Endothelial cell of hepatic sinusoid (primary cell): ENCODE results near the gene SMAD9.

Experiments used
- in situ Hi-C: cut with HindIII; loops from 2 replicates; pipeline ENCODE4 v1.10.0; 2017; ENCODE audit warnings: low sequenced_read_pairs

Gene SMAD9

GRCh38 chr13:36870050-36870692 is 49.9 kb downstream of the SMAD9 start:
- in situ Hi-C loops: no loop called here

DNA sequence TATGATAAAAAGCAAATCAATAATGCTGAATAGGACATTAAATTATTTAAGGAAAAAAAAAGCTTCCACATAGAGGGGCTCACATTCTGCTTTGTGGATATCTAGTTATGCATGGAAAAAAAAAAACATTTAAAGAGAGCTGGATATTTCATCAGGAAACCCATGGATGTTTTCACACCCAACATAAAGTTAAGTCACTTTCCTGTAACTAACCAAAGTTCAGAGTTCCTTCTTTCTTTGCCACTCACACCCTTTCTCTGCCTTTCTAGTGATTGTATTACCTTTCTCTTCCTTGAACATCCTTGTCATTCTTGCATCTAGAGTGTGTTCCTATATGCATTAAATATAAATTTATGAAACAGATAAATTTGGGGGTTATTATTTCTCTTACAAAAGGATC is 53.8 kb downstream of the SMAD9 start:
- in situ Hi-C loops: no loop called here

DNA sequence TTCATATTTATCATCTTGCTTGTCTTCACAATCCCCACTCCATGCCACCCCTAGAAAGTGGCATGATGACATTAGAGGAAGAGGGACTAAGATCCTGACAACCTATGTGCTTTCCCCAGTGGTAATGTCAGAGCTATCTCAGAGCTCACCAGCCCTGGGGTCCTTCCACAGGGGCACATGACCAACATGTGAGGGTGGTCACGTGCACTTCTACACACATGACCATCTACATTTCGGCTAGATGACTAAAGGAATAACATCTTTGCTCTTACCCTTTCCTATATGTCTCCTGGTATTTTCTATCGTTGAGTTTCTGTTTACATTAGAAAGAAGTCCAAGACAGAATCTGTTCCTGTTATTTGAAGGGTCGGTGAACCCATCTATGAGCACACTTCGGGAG is 54.8 kb downstream of the SMAD9 start:
- in situ Hi-C loops: no loop called here

DNA sequence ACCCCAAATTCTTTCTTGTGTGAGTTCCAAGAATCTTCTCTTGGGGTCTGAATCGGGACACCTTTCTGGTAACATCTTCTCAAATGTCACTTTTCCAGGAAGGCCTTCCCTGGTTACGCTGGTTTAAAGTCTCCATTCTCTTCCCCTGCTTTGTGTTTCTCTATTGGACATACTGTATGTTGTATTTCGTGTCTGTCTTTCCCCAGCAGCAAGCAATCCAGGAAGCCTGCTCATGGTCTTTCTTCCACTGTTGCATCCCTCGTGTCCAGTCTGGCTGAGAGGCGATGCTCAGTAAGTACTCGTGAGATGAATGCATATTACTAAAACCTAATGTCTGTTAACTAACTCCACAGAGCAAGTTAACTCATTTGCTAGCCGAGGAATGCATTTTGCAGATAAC is 57.3 kb downstream of the SMAD9 start:
- in situ Hi-C loops: no loop called here

DNA sequence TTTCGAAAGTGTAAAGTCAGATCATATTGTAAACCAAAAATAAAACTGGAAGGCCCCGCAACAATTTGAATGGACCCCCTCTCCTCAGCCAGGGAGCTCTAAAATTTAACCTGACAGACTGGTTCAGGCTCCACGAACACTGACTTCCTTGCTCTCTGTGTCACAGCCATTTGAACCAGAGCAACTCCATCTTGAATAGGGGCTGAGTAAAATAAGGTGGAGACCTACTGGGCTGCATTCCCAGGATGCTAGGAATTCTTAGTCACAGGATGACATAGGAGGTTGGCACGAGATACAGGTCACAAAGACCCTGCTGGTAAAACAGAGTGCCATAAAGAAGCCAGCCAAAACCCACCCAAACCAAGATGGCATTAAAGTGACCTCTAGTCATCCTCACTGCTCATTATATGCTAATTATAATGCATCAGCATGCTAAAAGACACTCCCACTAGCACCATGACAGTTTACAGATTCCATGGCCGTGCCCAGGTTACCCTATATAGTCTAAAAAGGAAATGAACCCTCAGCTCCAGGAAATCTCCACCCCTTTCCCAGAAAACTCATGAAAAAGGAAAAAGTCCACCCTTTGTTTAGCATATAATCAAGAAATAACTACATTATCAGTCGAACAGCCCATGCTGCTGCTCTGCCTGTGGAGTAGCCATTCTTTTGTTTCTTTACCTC is 57.9 kb downstream of the SMAD9 start:
- in situ Hi-C loops: no loop called here

DNA sequence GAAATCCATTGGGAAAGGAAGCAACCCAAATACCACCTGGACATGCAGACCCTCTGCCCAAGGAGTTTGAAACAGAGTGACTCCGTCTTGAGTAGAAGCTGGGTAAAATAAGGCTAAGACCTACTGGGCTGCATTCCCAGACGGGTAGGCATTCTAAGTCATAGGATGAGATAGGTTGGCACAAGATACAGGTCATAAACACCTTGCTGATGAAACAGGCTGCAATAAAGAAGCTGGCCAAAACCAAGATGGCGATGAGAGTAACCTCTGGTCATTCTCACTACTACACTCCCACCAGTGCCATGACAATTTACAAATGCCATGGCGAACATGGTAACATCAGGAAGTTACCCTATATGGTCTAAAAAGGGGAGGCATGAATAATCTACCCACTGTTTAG is 60.8 kb downstream of the SMAD9 start:
- in situ Hi-C loops: loop anchor here (10.0 kb wide), 1 partner anchor 126 kb away; no protein-coding TSS in a partner anchor

DNA sequence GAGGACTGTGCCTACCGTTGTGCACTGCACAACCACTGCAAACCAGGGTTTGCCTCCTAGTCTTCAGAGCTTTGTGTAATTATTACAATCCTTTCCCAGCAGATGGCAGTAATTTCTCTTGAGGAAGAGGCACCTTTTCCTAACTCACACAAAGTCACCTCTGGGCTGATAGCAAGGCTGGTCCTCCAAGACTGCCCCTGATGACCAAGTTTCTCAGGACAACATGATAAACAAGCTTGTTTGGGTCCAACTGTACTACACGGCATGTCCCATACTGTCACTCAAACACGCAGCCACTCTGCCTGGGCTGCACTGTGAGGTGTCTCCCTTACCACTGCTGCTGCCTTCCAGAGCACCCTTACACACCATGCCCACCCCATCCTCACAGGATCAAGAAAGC is 61.7 kb downstream of the SMAD9 start:
- in situ Hi-C loops: loop anchor here (10.0 kb wide), 1 partner anchor 127 kb away; no protein-coding TSS in a partner anchor

DNA sequence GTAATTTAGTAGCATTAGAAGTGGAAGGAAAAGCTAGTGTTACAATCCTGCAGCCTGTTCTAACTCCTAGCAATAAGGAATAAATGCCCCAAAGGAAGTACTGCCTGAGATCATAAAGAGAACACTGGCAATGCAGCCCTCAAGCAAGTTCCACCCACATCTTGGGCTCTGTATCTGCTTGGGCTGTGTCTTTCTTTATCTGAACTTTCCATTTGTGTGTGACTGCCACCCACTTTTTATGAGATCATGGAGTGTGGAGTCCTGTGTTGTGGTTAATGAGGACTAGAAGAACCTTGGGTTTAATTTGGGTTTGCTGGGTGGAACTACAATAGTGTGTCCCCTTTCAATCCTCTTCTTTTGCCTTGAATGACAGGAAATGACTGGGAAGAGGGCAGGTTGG is 62.8 kb downstream of the SMAD9 start:
- in situ Hi-C loops: loop anchor here (10.0 kb wide), 1 partner anchor 128 kb away; no protein-coding TSS in a partner anchor

DNA sequence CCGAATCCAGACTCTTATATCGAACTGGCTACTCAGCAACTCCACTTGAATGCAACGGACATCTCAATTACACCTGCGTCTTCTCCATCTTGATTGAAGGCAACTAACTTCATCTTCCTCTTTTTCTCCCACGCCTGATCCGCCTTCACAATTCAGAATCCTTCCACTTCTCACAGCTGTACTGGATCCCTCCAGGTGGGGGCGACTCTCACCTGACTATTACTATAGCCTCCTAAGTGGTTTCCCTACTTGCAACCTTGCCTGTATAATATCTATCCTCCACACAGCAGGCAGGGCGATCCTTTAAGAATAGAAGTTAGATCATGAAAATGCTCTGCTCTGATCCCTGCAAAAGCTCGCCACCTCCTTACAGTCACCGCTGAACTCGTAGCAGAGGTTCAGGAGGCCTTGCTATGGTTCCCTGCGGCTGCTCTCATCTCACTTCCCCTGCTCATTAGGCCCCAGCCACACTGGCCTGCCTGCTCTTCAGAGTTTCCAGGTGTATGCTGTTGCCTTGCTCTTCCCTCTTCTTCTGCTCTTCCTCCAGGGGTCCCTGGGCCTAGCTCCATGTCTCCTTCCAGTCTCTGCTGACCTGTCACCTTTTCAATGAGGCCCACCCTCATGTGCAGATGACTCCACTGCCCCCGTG is 69.1 kb downstream of the SMAD9 start:
- in situ Hi-C loops: loop anchor here (10.0 kb wide), 1 partner anchor 134 kb away; no protein-coding TSS in a partner anchor

- in situ Hi-C loops: no loop called here
These were observed 71.6 kb downstream of the SMAD9 start for GRCh38 chr13:36848199-36848982.

GRCh38 chr13:36847606-36848005 is 72.4 kb downstream of the SMAD9 start:
- in situ Hi-C loops: no loop called here

GRCh38 chr13:36841391-36841790 is 78.6 kb downstream of the SMAD9 start:
- in situ Hi-C loops: no loop called here

- in situ Hi-C loops: no loop called here
These were observed 79.3 kb downstream of the SMAD9 start for GRCh38 chr13:36840718-36841250.

DNA sequence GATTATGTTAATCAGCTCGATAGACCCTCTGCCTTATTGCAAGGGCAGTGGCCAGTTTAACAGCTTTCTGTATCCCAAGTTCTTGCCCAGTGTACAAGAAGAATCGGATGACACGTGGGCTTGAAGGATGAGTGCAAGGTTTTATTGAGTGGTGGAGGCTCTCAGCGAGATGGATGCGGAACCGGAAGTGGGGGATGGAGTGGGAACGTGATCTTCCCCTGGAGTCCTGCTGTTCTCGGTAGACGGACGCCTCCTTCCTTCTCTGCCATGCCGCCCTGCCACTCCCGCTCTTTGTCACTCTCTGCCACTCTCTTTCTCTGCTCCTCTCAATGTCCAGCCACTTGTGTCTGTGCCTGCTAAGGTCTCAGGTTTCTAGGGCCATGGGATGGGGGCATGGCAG is 80.1 kb downstream of the SMAD9 start:
- in situ Hi-C loops: no loop called here

DNA sequence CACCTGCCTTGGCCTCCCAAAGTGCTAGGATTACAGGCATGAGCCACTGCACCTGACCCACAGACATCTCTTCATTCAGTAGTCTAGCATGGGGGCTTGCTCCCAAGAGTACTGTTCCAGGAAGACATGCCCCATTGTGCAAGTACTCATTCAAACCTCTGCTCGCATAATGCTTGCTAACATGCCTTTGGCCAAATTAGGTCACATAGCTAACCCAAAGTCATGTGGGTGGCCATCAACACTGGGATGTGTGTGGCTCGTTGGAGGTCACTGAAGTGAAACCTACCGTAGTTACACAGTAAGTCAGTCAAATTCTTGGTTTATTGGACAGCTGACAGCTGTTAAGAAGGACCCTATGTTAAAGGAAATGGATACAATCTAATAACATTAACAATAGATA is 80.8 kb downstream of the SMAD9 start:
- in situ Hi-C loops: no loop called here

DNA sequence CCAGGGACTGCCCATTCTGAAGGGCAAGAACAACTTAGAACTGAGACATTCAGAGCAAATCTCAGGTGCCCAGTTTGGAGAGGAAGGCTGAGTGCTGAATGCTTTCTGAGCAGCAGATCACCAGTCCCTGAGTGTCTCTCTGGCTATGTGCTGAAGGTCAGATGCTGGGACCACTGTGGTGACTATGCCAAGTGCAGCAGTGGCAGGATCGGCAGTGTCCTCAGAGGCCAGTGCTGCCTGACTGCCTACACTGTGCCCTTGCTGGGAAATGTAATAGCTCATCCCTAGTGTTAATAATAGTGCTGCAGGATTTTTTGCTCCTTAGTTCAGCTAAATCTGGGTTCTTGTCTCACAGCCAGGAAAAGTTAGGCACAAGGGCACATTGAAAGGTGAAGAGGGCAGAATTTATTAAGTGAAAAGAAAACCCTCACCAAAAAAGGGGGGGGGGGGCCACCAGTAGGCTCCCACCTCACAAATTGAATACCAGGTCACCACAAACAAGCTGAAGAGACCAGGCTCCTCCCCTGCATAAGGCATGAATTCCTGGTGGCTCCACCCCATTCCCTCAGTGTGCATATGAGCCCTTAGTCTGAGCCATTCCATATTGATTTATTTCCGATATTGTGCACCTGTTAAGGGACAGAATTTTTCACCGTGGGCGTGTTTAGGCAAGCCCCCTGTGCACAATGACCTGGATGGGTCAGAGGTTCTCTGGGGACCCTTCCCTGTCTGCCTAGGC is 82.5 kb downstream of the SMAD9 start:
- in situ Hi-C loops: no loop called here

DNA sequence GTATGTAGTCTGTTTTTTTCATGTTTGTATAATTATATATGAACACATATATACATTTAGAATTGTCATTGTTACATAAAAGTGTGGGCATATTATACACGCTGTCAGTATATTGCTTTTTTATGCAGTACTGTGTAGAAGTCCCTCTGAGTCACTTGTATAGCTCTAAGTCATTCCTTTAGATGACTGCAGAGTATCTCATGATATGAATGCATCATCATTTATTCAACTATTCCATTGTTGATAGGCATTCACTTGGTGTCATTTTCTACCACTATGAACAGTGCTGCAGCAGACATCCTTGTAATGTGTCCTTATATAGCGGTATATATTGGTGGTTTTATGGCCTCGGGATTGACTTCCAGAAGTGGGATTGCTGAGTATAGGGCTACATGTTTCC is 85.7 kb downstream of the SMAD9 start:
- in situ Hi-C loops: no loop called here

DNA sequence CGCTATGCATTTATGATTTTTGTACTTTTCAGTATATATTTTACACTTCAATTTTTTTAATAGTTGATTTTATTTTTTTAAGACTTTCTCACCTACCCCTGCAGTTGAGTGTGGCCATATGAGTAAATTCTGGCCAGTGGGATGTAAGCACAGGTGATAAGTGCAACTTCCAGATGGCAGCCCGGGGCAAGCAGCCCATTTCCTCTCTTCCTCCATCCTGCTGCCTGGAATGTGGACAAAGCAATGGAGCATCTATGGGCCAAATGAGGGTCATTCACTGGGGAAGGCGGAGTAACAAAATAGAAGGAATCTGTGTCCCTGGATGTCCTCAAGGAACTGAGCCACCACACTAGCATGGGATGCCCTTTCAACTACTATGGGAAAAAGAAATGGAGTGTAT is 88.7 kb downstream of the SMAD9 start:
- in situ Hi-C loops: no loop called here

DNA sequence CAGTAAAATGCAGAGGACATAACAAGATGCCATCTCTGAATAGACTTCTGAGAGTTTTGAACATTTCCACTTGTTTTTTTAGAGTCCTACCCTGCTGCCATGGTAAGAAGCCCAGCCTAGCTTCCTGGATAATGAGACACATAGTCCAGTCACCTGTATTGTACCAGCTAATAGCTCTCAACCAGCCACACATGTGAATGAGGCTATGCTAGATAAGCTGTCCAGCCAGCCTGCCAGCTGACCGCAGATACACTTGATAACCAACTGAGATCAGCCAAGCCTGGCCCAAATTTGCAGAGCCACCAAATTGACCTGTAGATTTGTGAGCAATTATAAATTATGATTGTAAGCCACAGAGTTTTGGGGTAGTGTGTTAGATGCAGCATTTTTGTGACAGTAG is 90.3 kb downstream of the SMAD9 start:
- in situ Hi-C loops: no loop called here

- in situ Hi-C loops: no loop called here
These were observed 97.3 kb downstream of the SMAD9 start for GRCh38 chr13:36822785-36823184.
